ENCODE data around the gene ZBTB34.

The ZBTB34 gene

DNA sequence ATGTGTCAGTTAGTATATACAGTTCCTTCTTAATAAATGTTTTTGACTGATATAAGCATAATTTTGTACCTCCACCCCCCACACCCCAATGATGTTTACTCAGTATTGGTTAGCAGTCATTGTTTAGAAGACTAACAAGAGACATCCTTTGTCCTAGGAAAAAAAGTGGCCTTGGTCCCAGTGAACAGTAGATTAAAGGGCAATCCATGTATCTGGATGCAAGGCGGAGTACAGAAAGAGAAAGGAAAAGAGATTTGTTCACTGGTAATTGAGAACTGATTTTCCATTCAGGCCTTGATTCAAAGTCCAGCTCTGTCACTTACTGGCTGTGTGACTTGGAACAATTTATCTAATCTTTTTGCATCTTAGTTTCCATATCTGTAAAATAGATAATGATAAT is 58.8 kb downstream of the ZBTB34 start:
- no peak for DNase-seq (ENCODE audit: low read depth, low spot score)

DNA sequence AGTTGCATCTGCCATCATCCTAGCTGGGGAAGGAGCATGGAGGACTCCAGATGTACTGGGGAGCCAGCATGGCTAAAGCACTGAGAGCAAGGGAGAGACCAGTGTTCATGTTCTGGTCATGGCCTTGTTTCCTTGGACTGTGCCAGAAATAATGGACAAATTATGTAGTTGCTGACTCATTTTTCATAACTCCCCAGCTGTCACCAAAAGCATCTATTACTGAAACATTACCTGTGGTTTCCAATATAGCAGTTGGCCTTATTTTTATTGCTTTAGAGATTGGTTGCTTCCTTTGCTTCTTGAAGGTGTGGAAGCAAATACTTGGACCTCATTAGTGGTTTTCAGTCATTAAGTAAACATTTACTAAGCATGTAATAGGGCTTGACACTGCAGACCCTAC is 65.4 kb downstream of the ZBTB34 start:
- no peak for DNase-seq (ENCODE audit: low read depth, low spot score)

- DNase-seq (ENCODE audit: low read depth, low spot score): no peak
Observed at GRCh38 chr9:126926364-126926763, 65.9 kb downstream of the ZBTB34 start.

GRCh38 chr9:126927419-126927818 is 67.0 kb downstream of the ZBTB34 start:
- no peak for DNase-seq (ENCODE audit: low read depth, low spot score)

DNA sequence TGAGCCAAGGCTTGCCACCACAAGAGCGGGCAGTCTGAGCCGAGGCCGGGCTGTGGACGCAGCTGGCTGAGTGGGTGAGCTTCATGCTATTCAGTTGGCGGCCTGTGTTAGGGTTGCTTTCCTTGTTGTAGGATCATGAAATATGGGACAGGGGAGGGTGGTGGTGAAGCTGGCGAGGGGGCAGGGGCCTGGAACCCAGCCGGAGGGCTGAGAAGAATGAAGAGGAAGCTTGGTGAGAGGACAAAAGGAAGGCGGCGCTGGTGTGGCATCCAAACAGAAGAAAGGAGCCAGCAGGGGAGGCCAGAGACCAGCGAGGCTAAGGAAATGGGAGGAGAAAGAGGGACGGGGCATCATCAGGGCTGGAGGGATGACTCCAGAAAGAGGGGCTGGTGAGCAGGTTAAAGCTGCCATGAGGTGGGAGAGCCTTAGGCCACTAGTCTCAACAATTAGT is 72.5 kb downstream of the ZBTB34 start:
- DNase-seq (ENCODE audit: low read depth, low spot score): no peak

GRCh38 chr9:126933334-126933980 is 73.0 kb downstream of the ZBTB34 start:
- no peak for DNase-seq (ENCODE audit: low read depth, low spot score)

GRCh38 chr9:126934441-126934840 is 74.0 kb downstream of the ZBTB34 start:
- DNase-seq (ENCODE audit: low read depth, low spot score): no peak

Measured in activated naive CD8-positive, alpha-beta T cell treated with anti-CD3 and anti-CD28 coated beads, Interleukin-2, amount 50 U/mL, for 16 hours (primary cell).